ENCODE data around the gene TSPAN1. TPM values are rescaled to one million over a fixed set of nuclear protein-coding genes. Genes with fewer than 3 reads are reported as not detected.

The TSPAN1 gene
- total and polyA plus RNA-seq, 2 of the 13 experiments (the other 11 are each of a cell fraction or from before 2014, with no cell fraction given), result 1.7 to 2.9 TPM

- H3K4me1 ChIP-seq (ENCODE audit: insufficient read depth, low read length), result peaks cover 35% of the 10 kb centered on the region
- no peak for ATAC-seq
- H2AFZ ChIP-seq (ENCODE audit: low read length), result no peak overlapping the region
- H3K27ac ChIP-seq (ENCODE audit: extremely low read length, insufficient read depth, low read length), result no peak overlapping the region
- 51% methylated on average over 3 of the region's 3 CpGs for WGBS (ENCODE audit: low lambda C conversion rate)
- no TSS peak for BruUV-seq (replicated peaks)
- peaks cover 2 to 16% of the 10 kb centered on the region in 2 experiments; a peak in 4 of 5 replicates for H3K27me3 ChIP-seq (ENCODE audit: control insufficient read depth in 1 of 2, insufficient read depth in 2 of 2, low read length in 2 of 2)
- intact Hi-C loops (cut with micrococcal nuclease; ENCODE audit: unreplicated experiment), result no loop called here
- ChIA-PET POLR2A (interaction anchor here (0.6 kb wide), 1 partner anchor 112 kb away, joined by 3 read pairs; no protein-coding TSS in a partner anchor), CTCF (ENCODE audit: low intra/inter-chr PET ratio, low total read pairs) (no interaction called here)
- H3K4me3 ChIP-seq (replicated peaks in 1 of 3; ENCODE audit: insufficient read depth in 1 of 3, low read depth in 2 of 3, low read length in 3 of 3), result no peak overlapping the region
- no peak for DNase-seq (ENCODE audit: low spot score)
- no peaks in the 10 kb centered on the region for H3K9me3 ChIP-seq (ENCODE audit: low read length)
- no peak for FAIRE-seq
- TF ChIP-seq HMGXB3 (CRISPR knock-in tag; IDR thresholded peaks at IDR 0.05; ENCODE audit: borderline replicate concordance) (no peak), POLR2G (IDR thresholded peaks at IDR 0.05; ENCODE audit: low read depth, low read length) (no peak), ZNF616 (CRISPR knock-in tag; IDR thresholded peaks at IDR 0.05; ENCODE audit: low read depth) (no peak), ZNF263 (CRISPR knock-in tag; IDR thresholded peaks at IDR 0.05) (no peak), ZNF7 (CRISPR knock-in tag; IDR thresholded peaks at IDR 0.05) (no peak), ZBTB39 (CRISPR knock-in tag; IDR thresholded peaks at IDR 0.05) (no peak), ZNF691 (CRISPR knock-in tag; IDR thresholded peaks at IDR 0.05; ENCODE audit: borderline replicate concordance, low read depth) (no peak), ZNF280D (CRISPR knock-in tag; IDR thresholded peaks at IDR 0.05) (no peak), ZNF276 (CRISPR knock-in tag; IDR thresholded peaks at IDR 0.05; ENCODE audit: low read depth) (no peak), FOXJ3 (CRISPR knock-in tag; IDR thresholded peaks at IDR 0.05; ENCODE audit: borderline replicate concordance) (no peak), ZNF317 (CRISPR knock-in tag; IDR thresholded peaks at IDR 0.05) (no peak)
- in situ Hi-C loops (cut with HindIII; ENCODE audit: extremely low pct_ligation_motif_present, low pct_unique_long_range_greater_than_20kb), result no loop called here
- no peaks in the 10 kb centered on the region for H4K20me1 ChIP-seq (ENCODE audit: insufficient read depth, low read length)
- H3K79me2 ChIP-seq (ENCODE audit: insufficient read depth, low read length), result peaks cover 4% of the 10 kb centered on the region
- H3K36me3 ChIP-seq (replicated peaks in 1 of 2; ENCODE audit: control insufficient read depth in 1 of 2, insufficient read depth in 2 of 2, low read length in 2 of 2), result no peaks in the 10 kb centered on the region
- no peak overlapping the region for H3K4me2 ChIP-seq (ENCODE audit: low read depth, low read length)
- no peak overlapping the region for H3K9ac ChIP-seq (ENCODE audit: insufficient read depth, low read depth, low read length)
Measured at GRCh38 chr1:46134660-46135331, 40.1 kb upstream of the TSPAN1 start.

Measured in HepG2 (cell line).